K562 (cell line): Measurements from ENCODE around the gene MTA1.

ENCODE experiments used
- CTCF ChIP-seq, 3 experiments: IDR thresholded peaks in 2 of 3; conservative IDR thresholded peaks in 1 of 3; 2 replicates each; pipeline ENCODE4 v1.5.1; 2011 to 2012; ENCODE audit warnings: low read length in 3 of 3, mild to moderate bottlenecking in 3 of 3, control low read depth in 2 of 3, improper control_type of control experiment in 1 of 3, inconsistent platforms in 1 of 3, low read depth in 1 of 3, mixed read lengths in 1 of 3, moderate library complexity in 1 of 3; ENCODE audit not compliant: insufficient read depth in 2 of 3
- E2F6 ChIP-seq, 2 experiments: IDR thresholded peaks; 2 replicates each; pipeline ENCODE4 v1.6.1; 2011; ENCODE audit warnings: borderline replicate concordance in 1 of 2, control low read depth in 1 of 2, low read depth in 1 of 2, low read length in 1 of 2, mild to moderate bottlenecking in 1 of 2, mixed read lengths in 1 of 2, moderate library complexity in 1 of 2; ENCODE audit not compliant: insufficient read depth in 1 of 2, insufficient read length in 1 of 2, poor library complexity in 1 of 2, severe bottlenecking in 1 of 2; ENCODE audit errors: extremely low read depth in 1 of 2
- RAD21 ChIP-seq, 2 experiments: fragments of 250-450 bp in 1 of 2; fragments of 450-650 bp in 1 of 2; sonication (Bioruptor Pico) in 1 of 2; formaldehyde crosslinking in 1 of 2; IDR thresholded peaks in 1 of 2; conservative IDR thresholded peaks in 1 of 2; 2 replicates each; pipeline versions ENCODE4 v1.4.0 to v1.8.0; 2020 to 2022; ENCODE audit warnings: mild to moderate bottlenecking in 2 of 2, moderate library complexity in 1 of 2
- SP2 ChIP-seq: IDR thresholded peaks from 2 replicates; pipeline ENCODE4 v1.6.1; 2011; ENCODE audit warnings: mild to moderate bottlenecking, low read depth, low read length, moderate library complexity; ENCODE audit not compliant: poor library complexity, severe bottlenecking; ENCODE audit errors: extremely low read depth
- ZNF561 ChIP-seq: fragments of 450-650 bp; formaldehyde crosslinking; conservative IDR thresholded peaks from 2 replicates; pipeline ENCODE4 v1.4.0; 2020; ENCODE audit warnings: mild to moderate bottlenecking, moderate library complexity

- TF ChIP-seq SP2, result no peak
- TF ChIP-seq ZNF561 (CRISPR knock-in tag), result no peak
- no peak for TF ChIP-seq RAD21 (CRISPR knock-in tag; conservative IDR thresholded peaks at IDR 0.05 in 1 of 2, IDR thresholded peaks at IDR 0.05 in 1 of 2)
- no peak for TF ChIP-seq CTCF (IDR thresholded peaks at IDR 0.05 in 2 of 3, conservative IDR thresholded peaks at IDR 0.05 in 1 of 3; ENCODE audit: insufficient read depth in 2 of 3, low read depth in 1 of 3, low read length in 3 of 3)
- no peak for TF ChIP-seq E2F6 (IDR thresholded peaks at IDR 0.05; ENCODE audit: borderline replicate concordance in 1 of 2, extremely low read depth in 1 of 2, insufficient read depth in 1 of 2, insufficient read length in 1 of 2, low read depth in 1 of 2, low read length in 1 of 2, poor library complexity in 1 of 2, severe bottlenecking in 1 of 2)
Measured at GRCh38 chr14:105502446-105503295, 83.0 kb downstream of the MTA1 start.
